ENCODE measurements around the gene WDR83. TPM values are rescaled to one million over a fixed set of nuclear protein-coding genes. Genes with fewer than 3 reads are reported as not detected.
"Not testable (repeated sequence)": the region's sequence is repeated elsewhere in the genome, so short reads cannot be mapped to it uniquely, and the experiment has no call there.

The WDR83 gene
- total RNA-seq, 1 experiment from 2014 or later = 12.5 TPM

GRCh38 chr19:12712077-12712476 is 45.5 kb downstream of the WDR83 start:
- not testable (repeated sequence) for DNase-seq (ENCODE audit: low read depth)

DNA sequence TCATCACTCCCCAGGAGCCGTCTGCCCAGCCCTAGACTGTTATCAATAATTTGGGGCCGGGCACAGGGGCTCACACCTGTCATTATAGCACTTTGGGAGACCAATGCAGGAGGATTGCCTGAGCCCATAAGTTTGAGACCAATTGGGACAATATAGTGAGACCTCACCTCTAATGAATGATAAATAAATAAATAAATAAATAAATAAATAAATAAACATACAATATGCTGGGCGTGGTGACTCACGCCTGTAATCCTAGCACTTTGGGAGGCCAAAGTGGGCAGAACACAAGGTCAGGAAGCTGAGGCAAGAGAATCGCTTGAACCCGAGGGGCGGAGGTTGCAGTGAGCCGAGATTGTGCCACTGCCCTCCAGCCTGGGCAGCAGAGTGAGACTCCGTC is 46.7 kb downstream of the WDR83 start:
- DNase-seq (ENCODE audit: low read depth) = not testable (repeated sequence)

- DNase-seq (ENCODE audit: low read depth) = no peak
These were observed 48.5 kb downstream of the WDR83 start for GRCh38 chr19:12715102-12715501.

- no peak for DNase-seq (ENCODE audit: low read depth)
These were observed 49.3 kb downstream of the WDR83 start for GRCh38 chr19:12715929-12716328.

GRCh38 chr19:12720296-12720695 is 53.7 kb downstream of the WDR83 start:
- no peak for DNase-seq (ENCODE audit: low read depth)

- no peak for DNase-seq (ENCODE audit: low read depth)
These were observed 54.4 kb downstream of the WDR83 start for GRCh38 chr19:12720851-12721655.

GRCh38 chr19:12721656-12722565 is 55.3 kb downstream of the WDR83 start:
- DNase-seq (ENCODE audit: low read depth) = peak; percentile 69

GRCh38 chr19:12722566-12723380 is 56.2 kb downstream of the WDR83 start:
- peak; percentile 97 for DNase-seq (ENCODE audit: low read depth)

DNA sequence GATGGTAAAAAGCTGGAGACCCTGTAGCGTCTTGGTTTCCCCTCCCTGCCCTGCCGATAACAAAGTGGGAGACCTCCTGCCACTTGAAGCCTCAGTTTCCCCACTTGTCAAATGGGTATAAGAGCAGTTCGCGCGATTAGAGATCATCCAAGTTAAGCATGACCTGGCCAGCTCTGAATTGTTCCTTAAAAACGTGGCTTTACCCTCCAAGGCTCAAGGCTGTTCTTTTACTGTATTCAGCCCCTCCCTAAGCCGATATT is 56.7 kb downstream of the WDR83 start:
- DNase-seq (ENCODE audit: low read depth) = no peak

DNA sequence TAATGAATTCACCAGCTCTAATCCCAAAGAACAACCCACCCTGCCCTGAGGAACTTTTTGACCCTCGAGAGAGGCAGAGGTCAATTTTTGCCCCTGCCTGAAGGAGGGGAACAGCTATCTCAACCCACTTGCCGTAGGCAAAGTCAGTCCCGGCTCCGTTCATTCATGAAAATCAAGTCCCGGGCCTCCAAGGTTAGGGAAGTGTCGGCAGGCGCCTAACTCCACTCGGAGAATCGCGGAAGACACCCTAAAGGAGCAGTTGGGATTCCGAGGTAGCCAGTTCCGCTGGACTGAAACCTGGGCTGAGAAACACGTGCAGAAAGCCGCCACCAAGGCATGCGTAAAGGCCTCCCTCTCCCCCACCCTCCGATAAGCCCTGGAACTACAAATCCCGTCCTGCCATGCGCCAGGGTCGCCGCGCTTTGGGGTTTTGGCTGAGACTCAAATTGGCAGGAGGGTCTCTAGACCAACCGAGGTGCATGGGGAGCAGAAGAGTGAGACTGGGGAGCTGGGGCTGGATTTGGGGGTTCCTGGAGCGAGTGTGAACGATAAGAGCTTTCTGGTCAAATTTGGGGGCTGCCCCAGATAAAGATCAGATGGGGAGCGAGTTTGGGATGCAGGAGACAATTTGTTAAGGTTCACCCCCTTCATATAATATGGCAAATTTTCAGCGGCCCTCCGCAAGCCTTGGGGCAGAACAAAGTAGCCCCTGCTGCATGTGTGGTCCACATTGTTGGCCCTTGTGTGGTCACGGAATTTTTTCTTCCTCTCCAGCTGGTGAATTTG is 57.2 kb downstream of the WDR83 start, which contains the start of gene TNPO2:
TNPO2 (minus strand) TSS at position 292 of the 786 bp plus-strand sequence. CDS start 2,955 bp downstream, outside the sequence.
- no peak for DNase-seq (ENCODE audit: low read depth)

Small RNA genes lying within 50 kb of the gene (small RNA-seq; reads per million reads assigned to genes)
- gene SNORD41 = 117 reads per million, percentile 96 among the genes with 10 or more reads in this experiment

Other genes starting within 250 kb of the WDR83 start
- 1.4 and 2.0 TPM in 2 replicates for gene ZNF443, start 225.8 kb upstream of the WDR83 start, total RNA-seq (2014; rRNA removed; shearing (Covaris generic))
- gene ZNF709, start 182.0 kb upstream of the WDR83 start, total RNA-seq (2014; rRNA removed; shearing (Covaris generic)) = not detected in 2 replicates
- gene ZNF564, start 115.3 kb upstream of the WDR83 start, total RNA-seq (2014; rRNA removed; shearing (Covaris generic)) = 1.8 and 1.9 TPM in 2 replicates
- 3.4 and 7.0 TPM in 2 replicates for gene ZNF490, start 56.0 kb upstream of the WDR83 start, total RNA-seq (2014; rRNA removed; shearing (Covaris generic))
- gene ZNF791, start 55.9 kb upstream of the WDR83 start, total RNA-seq (2014; rRNA removed; shearing (Covaris generic)) = 19.9 and 20.5 TPM in 2 replicates
- 31.2 and 38.5 TPM in 2 replicates for gene MAN2B1, start 65 bp upstream of the WDR83 start, total RNA-seq (2014; rRNA removed; shearing (Covaris generic))
- gene DHPS, start 15.1 kb downstream of the WDR83 start, total RNA-seq (2014; rRNA removed; shearing (Covaris generic)) = 90.0 and 103 TPM in 2 replicates
- not detected in 2 replicates for gene GNG14, start 21.2 kb downstream of the WDR83 start, total RNA-seq (2014; rRNA removed; shearing (Covaris generic))
- 14.0 and 22.2 TPM in 2 replicates for gene FBXW9, start 29.8 kb downstream of the WDR83 start, total RNA-seq (2014; rRNA removed; shearing (Covaris generic))
- 11.8 and 19.1 TPM in 2 replicates for gene TNPO2, start 57.1 kb downstream of the WDR83 start, total RNA-seq (2014; rRNA removed; shearing (Covaris generic))
- gene TRIR, start 67.9 kb downstream of the WDR83 start, total RNA-seq (2014; rRNA removed; shearing (Covaris generic)) = 290 and 342 TPM in 2 replicates
- 138 and 140 TPM in 2 replicates for gene GET3, start 70.7 kb downstream of the WDR83 start, total RNA-seq (2014; rRNA removed; shearing (Covaris generic))
- not detected in 2 replicates for gene BEST2, start 85.0 kb downstream of the WDR83 start, total RNA-seq (2014; rRNA removed; shearing (Covaris generic))
- gene HOOK2, start 108.7 kb downstream of the WDR83 start, total RNA-seq (2014; rRNA removed; shearing (Covaris generic)) = 4.7 and 6.9 TPM in 2 replicates
- 33.9 and 38.1 TPM in 2 replicates for gene JUNB, start 124.7 kb downstream of the WDR83 start, total RNA-seq (2014; rRNA removed; shearing (Covaris generic))
- gene PRDX2, start 135.0 kb downstream of the WDR83 start, total RNA-seq (2014; rRNA removed; shearing (Covaris generic)) = 88.6 and 94.3 TPM in 2 replicates
- gene THSD8, start 135.3 kb downstream of the WDR83 start, total RNA-seq (2014; rRNA removed; shearing (Covaris generic)) = not detected in 2 replicates
- gene RNASEH2A, start 139.8 kb downstream of the WDR83 start, total RNA-seq (2014; rRNA removed; shearing (Covaris generic)) = 52.9 and 68.6 TPM in 2 replicates
- not detected in 2 replicates for gene RTBDN, start 167.8 kb downstream of the WDR83 start, total RNA-seq (2014; rRNA removed; shearing (Covaris generic))
- gene MAST1, start 171.7 kb downstream of the WDR83 start, total RNA-seq (2014; rRNA removed; shearing (Covaris generic)) = 1.9 and 3.2 TPM in 2 replicates
- gene DNASE2, start 214.6 kb downstream of the WDR83 start, total RNA-seq (2014; rRNA removed; shearing (Covaris generic)) = 0.70 and 0.74 TPM in 2 replicates
- gene KLF1, start 220.4 kb downstream of the WDR83 start, total RNA-seq (2014; rRNA removed; shearing (Covaris generic)) = not detected in 2 replicates
- 29.0 and 29.7 TPM in 2 replicates for gene GCDH, start 224.4 kb downstream of the WDR83 start, total RNA-seq (2014; rRNA removed; shearing (Covaris generic))